GM11168 (cell line): Measurements from ENCODE around the gene RAMP3.

Experiments used
- in situ Hi-C: fragments of 300-500 bp; cut with MboI; formaldehyde crosslinking; loops from one replicate; pipeline ENCODE4 v1.12.0; 2022; ENCODE audit warnings: low sequenced_read_pairs; ENCODE audit not compliant: unreplicated experiment

Gene RAMP3

DNA sequence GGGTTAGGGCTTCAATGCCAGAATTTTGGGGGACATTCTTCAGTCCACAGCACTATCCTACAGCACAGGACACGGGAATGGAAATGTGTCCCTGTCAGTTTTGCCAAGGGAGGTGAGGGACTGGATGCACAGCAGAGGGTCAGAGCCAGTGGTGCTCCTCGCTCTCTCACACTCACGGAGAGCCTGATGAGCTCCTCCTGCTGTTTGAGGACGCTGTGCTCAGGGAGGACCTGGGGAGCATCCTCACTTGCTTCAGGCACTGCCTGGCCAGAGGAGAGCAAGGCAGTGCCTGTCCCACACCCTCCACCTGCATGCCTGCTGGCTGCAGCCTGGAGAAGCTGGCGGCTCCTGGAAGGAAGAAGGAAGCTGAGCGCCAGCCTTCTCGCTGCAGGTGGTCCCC, 58.6 kb downstream of the RAMP3 start:
- in situ Hi-C loops = no loop called here

DNA sequence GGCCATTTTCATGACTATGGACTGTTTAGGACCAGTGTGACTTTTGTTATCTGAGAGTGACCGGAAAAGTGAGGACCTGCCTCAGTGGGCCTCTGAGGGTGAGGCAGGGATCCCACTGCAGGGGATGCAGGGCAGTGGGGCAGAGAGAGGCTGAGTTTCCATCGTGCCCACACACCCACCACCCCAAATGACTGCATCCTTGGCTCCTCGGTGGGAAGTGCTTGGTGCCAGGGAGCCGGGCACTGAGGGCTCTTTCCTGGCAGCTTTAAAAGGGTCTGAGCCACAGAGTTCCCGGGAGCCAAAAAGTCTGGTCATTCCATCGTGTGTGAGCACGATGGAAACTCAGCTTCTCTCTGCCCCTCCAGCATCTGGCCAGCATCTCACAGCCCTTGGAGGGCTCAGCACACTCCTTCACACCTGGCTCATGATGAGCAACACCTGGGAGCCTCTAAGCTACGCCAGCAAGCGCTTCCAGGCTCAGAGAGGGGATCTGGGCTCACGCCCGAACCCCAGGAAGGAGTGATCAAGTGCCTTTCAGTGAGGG, 59.1 kb downstream of the RAMP3 start:
- in situ Hi-C loops = no loop called here

DNA sequence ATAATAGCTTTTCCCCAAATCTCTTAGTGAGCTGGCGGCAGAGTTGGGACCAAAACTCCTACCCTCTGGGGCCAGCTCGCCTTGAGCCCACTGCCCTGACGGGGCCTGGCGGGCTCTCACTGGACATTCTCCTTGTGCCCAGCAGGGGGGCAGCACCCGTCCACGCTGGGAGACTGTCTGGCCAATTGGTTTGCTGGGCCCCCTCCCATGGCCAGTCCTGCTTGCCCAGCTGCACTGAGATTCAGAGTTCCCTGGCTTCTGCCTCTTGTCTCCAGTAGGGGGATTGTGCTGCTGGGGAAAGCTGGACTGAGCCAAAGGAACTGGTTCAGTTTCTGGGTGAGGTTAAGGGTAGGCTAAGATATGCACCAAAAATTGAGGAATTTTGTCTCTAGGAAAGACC, 59.8 kb downstream of the RAMP3 start:
- in situ Hi-C loops = no loop called here

DNA sequence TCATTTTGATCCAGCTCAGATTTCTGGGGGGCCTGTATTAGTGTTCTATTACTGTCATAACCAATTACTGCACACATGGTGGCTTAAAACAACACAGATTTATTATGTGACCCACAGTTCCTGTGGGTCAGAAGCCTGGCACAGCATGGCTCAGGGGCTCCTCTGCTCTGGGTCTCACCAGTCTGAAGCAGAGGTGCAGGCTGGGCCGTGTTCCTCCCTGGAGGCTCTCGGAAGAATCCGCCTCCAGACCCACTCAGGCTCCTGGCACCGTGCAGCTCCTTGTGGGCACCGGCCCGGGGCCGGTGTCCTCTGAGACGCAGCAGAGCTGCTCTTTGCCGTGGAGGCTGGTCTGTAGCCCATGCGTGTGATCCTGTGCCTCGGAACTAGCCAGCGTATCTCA, 61.5 kb downstream of the RAMP3 start:
- in situ Hi-C loops = no loop called here

DNA sequence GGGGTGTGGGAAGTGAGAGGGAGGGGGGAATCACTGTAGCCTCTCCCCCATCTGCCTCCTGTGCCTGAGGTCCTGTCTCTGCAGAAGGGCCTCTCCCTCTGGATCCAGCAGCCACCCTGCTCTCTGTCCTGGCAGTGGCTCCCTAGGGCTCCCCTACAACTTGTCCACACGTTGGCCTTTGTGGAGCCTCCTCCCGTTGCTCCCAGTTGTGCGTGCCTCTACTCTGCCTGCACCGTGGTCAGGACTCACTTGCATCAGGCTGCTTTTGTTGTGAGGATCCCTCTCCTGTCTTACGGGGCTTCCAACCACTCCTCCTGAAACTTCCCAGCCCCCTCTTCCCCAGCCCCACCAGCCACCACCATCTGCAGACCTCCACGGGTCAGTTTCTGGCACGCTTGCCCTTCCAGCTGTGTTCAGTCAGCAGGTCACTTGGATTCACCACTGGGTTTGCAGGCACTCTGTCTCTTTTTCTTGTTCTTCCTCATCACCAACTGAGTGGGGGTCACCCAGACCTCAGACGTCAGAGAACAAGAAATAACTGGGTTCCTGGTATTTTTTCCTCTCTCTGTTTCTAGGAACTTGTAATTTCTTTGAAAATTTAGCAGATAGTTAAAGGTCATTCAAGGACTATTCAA, 62.3 kb downstream of the RAMP3 start:
- in situ Hi-C loops = no loop called here

DNA sequence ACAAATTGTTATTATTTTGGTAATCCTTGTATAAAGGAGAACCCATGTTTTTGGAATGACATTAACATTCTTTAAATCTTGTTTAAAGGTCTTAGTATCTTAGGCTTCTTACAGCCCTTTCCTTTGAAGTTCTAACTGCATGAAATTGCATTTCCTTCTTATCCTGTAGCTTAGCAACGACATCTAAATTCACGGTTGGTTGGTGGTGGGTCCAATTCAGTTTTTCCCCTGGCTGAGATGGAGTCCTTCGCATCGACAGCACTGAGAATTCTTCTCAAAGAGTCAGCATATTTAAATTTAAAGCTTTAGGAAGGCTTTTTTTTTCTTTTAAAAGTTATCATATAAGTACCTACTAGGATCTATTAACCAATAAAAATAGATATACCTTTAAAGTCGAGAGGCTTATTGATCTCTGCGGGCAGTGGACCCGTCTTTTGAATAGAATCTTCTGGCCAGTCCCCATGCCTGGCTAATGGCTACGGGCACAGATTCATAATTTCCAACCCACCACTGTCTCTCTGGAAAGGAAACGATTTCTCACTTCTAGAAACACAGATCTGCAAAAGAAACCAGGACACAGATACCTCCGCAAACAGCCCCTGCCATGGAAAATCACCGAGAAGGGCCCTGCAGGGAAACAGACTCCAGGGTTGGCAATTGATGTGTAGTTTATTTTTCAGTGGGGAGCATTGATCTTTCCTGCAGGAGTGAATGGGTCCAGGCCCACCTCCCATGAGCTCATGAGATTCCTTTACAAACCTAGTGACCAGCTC, 63.4 kb downstream of the RAMP3 start:
- in situ Hi-C loops = no loop called here

DNA sequence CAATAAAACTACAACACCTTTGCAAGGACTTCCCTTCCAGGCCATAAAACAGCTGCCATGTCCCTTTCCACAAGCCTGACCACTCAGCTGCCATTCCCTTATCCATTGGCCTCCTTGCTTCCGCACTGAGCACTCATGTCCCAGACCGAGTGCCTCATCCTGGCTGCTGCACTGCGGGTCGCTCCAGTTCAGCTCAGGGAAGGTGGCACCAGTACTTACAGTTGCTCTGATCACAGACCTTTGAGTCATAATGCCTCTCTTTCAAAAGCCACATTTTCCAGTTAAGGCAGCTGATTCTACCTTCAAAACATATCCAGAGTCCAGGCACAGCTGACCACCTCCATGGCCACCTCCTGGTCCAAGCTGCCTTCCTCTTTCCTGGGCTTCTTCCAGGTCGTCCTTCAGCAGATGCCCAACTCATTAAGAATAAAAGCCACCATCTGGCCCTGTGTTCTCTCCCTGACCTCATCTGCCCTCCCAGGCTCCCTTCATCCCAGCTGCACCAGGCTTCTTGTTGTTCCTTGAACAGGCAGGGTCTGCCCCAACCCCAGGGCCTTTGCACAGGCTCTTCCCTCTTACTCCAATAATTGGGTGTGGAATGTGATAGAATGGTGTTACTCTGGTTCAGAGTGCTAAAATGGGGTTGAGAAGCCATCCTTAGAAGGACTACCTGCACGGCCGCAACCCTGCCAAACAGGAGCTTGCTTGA, 64.5 kb downstream of the RAMP3 start:
- in situ Hi-C loops = no loop called here

DNA sequence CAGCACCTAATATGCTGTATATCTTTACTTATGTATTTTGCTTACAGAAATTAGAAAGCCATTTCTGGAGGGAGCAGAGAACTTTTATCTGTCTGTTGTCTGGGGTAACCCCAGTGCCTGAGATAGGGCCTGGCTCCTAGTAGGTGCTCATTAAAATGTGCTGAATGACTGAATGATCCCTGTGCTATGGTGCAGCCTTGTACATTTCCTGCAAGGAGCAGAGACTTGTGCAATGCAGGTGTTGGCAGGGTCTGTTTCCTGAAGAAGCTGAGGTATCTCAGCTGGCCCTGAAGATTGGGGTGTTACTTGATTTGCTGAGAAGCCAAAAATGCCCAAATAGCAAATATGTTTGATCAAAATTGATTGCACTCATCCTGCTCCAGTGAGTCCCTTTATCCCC, 65.5 kb downstream of the RAMP3 start:
- in situ Hi-C loops = no loop called here

DNA sequence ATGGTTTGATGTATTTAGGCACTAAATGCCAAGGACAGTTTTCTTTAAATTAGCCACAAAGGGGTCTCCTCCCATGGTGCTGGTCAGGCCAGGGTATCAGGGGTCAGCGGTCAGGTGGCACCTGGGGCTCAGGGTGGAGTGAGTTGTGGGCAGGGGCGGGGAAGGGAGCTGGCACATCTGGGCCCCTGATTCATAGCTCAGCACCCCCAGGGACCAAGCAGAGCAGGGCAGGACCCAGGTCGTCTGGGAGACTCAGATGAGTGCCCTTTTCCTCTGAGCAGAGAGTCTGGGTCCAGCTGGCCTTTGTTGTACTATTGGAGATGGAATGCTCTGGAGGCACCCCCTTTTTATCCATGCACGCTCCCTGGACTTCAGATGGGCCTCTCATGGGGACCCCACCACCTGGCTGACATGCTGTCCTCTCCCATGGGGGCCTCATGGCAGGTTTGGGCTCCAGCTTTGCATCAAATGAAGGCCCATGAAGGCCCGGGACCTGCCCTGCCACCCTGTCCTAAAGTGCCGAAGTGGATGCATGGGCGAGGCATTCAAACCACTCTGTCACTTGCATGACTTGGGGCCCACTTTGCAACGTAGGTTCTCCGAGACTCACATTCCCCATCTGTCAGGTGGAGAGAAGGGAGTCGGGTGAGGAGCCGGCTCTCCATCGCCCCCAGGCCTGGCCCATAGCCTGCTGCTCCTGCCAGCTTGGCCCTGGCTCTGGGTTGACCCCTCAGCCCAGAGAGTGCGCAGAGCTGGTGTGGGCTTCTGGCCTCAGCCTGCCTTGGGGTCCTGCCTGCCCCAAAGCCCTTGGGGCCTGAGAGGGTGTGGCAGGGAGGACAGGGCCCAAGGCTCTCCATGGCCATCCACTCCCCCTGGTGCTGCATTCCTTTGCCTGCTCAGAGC, 66.4 kb downstream of the RAMP3 start:
- in situ Hi-C loops = no loop called here

DNA sequence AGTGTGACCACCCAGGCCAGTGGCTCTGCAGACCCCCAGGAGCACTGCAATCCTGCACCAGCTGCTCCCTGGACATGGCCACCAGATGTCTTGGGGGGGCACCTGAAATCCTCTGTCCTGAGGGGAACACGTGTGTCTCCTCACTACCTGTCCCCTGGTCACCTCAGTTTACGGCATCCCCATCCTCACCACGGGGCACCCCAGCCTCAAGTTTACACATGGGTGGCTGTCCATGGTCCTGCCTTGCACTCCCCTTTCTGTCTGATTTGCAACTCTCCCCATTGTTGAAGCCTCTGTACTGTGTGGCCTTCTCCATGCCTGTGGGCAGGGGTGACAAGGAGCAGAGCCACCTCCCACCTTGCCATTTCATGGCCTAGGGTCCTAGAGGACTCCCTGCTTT, 67.2 kb downstream of the RAMP3 start:
- in situ Hi-C loops = no loop called here

DNA sequence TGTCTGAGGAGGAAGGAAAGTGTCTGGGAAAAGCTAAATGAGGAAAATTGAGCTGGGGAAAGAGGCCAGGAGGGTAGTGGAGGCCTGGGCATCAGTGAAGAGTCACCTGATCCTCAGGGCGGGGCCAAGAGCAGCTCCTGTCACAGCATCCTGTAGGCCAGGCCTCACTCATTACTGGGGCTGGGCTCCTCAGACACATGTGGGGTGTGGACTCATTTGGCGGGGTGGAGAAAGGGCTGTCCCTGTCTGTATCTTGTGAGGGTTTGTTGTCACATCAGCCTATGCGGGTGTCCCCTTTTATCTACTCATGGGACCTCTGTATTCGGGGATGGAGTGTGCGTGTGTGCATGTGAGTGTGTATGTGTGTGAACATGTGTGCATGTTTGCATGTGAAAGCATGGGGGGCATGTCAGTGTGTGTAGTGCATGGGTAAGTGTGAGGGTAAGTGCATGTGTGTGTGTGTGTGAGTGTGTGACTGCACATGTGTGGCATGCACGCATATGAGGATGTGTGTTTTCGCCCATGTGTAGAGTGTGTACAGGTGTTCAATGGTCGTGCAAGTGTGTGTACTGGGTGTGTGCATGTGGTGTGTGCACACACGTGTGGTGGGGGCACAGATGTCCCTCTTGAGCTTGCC, 67.8 kb downstream of the RAMP3 start:
- in situ Hi-C loops = no loop called here

DNA sequence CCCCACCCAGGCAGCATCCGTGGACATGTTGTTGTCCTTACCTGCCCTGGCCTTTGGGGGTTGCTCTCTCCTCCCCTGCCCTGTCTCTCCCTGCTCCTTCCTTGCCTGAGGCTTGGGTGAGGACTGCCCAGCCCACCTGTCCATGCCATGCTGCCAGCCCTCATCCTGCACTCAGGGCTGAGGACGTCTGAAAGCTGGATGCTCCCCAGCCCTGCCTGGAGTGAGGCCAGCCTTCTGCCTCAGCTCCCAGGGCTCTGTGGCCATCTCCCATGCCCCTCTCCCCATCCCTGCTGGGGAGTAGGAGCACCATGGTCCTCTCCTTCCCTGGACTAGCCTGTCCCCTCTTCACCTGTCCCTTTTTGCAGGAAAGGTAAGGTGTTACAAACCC, 68.4 kb downstream of the RAMP3 start:
- in situ Hi-C loops = no loop called here

DNA sequence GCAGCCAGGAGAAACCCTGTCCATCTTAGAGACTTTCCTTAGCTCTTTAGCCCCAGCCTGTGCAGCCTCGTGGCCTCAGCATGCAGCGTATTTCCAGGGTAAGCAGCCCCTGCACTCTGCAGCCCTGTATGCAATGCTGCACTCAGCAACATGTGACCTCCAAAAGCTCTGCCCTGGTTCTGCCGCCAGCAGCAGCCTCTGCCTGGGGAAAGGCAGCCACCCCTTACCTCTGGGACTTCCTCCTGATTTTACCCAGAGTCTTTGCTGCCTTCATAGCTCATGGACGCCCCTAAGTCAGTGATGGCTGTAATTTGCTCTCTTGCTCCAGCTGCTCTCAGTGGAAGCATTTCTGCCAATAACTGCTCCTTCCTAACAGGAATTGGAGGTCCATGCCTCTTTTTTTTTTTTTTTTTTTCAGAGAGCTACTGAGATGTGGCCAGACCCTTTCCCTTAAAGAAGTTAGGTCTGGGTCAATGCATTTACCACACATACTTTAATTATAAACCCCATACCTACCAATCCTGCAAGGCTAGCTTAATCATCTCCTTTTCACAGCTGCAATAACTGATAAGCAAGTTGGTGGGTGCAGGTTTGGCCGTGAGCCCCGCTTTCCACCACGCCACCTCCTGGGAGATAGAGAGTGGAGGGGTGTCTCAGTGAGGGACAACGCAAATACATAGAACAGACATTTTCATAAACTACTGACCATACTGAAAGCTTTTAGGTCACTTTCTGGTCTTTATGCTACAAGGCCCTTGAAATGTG, 71.7 kb downstream of the RAMP3 start:
- in situ Hi-C loops = no loop called here

DNA sequence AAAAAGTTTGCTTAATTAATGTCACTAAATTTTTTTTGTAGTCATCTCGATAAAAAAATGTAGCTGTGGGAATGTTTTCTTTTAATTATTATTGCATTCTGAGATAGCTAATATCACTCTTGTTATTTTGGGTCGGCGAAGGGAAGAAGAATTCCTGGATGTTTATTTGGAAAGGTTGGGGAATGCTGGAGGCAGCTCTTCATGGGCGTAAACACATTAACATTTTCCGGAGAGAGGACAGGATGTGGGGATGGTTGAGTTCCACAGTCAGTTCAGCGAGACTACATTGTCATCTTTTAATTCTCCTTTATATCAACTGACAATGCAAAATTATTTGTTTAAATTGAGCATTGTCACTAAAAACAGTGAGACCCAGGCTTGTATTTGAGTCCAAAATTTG, 72.5 kb downstream of the RAMP3 start:
- in situ Hi-C loops = no loop called here

DNA sequence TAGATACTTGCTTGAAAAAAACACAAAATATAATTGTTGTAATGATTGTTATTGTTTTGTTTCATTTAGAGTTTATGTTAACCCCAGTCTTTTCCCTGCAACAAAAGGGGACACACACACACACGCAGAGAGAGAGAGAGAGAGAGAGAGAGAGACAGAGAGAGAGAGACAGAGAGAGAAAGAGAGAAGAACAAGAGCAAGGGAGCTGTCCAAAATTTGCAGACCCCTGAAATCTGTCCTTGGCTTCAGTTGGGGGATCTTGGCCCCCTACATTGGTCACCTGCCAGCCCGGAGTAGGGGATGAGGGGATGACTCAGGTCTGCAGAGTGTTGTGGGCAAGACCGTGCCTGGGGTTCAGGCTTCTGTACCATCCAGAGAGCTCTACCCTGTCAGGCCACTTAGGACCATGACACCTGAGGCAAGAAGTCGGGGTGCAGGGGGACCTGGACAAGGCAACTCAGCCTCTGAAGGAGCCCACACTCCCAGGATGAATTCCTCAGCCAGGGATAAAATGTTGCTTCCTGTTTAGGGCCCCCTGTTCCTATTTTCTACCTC, 73.1 kb downstream of the RAMP3 start:
- in situ Hi-C loops = no loop called here

DNA sequence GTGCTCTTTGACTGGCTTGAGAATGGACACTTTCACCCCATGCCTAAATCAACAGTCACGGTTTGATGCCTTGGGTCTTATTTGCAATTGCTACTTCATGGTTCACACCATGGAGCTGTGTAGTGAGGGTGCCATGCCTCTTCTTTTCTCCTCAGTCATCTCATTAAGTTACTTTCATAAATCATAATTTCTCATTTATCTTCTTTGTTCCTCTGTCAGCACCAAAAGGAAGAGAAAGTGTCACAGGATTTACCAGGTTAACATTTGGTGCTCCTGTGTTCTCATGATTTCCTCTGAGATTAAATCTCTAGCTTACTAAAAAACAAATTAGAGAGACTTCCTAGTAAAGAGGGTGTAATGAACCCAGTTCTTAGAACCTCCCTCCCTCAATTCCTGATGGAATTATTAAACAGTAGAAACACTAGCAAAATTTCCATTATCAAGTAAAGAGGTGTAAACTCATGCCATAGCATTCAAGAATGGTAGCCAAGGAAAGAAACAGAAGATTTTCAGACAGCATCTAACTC, 75.7 kb downstream of the RAMP3 start:
- in situ Hi-C loops = no loop called here
